ENCODE data around the gene ANKFN1.

GRCh38 chr17:56230660-56231059, 77.4 kb downstream of the ANKFN1 start:
- TF ChIP-seq POLR2A (IDR thresholded peaks at IDR 0.05) (no peak), CTCF (IDR thresholded peaks at IDR 0.05) (no peak)

Data from body of pancreas (tissue), 4 donors.